Tibial nerve (tissue), 4 donors: ENCODE data around the gene ZNF865.

Experiments used
- CTCF ChIP-seq, 5 experiments: fragments of 200-600 bp in 3 of 5; fragments of 450-650 bp in 2 of 5; sonication (generic) in 3 of 5; IDR thresholded peaks; one replicate each; pipeline ENCODE4 v1.5.1; 2016 to 2019; ENCODE audit warnings: antibody characterized with exemption in 5 of 5, mild to moderate bottlenecking in 3 of 5, moderate library complexity in 2 of 5
- EP300 ChIP-seq, 2 donors: sonication (generic); formaldehyde crosslinking; IDR thresholded peaks; one replicate each; pipeline ENCODE4 v1.6.1; 2017; ENCODE audit warnings: antibody characterized with exemption in 2 of 2, mild to moderate bottlenecking in 1 of 2
- POLR2A ChIP-seq, 2 donors: fragments of 450-650 bp; IDR thresholded peaks; one replicate each; pipeline ENCODE4 v1.6.1; 2017; ENCODE audit warnings: antibody characterized with exemption in 2 of 2, mild to moderate bottlenecking in 2 of 2, moderate library complexity in 2 of 2

GRCh38 chr19:55590617-55591016 is 14.8 kb upstream of the ZNF865 start:
- TF ChIP-seq CTCF (IDR thresholded peaks at IDR 0.05) (no peak), POLR2A (IDR thresholded peaks at IDR 0.05) (no peak), EP300 (IDR thresholded peaks at IDR 0.05) (no peak)
